Measurements from ENCODE around the gene SMTN.

- TF ChIP-seq CTCF (conservative IDR thresholded peaks at IDR 0.05) (no peak), EZH2 (IDR thresholded peaks at IDR 0.05; ENCODE audit: low read depth) (no peak)
Measured at GRCh38 chr22:31062566-31063230, 18.4 kb upstream of the SMTN start.
